GM18519 (cell line): ENCODE results near the gene AUTS2.

Experiments
- ATAC-seq: cut with Tn5 transposase; IDR thresholded peaks from one replicate; pipeline ENCODE4 v1.9.1; 2021; ENCODE audit warnings: mild to moderate bottlenecking, moderate library complexity; ENCODE audit not compliant: unreplicated experiment, low FRiP score

AUTS2 gene

DNA sequence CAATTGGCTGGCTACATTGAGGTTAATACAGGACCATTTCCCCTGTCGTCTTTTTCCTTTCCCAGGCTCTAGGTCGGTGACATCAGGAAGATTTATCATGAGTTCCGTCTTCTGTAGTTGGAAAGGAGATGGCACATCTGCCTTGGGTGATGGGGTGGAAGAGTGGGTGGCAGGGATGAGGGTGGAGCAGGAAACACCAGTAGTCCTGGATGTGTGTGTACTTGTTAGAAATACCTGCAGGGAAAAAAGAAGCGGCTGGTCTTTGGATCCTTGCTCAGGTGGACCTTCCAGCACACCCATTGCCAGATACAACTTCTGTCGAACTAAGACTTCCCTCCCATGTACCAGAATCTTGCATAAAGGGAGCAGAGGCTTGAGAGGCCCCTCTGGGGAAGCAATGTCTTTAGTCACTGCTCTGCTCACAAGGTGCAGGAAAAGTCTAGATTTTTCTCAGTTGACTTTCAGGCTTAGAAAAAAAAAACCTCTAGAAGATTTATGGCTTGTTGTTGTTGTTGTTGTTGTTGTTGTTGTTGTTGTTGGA lies 1016.9 kb downstream of the AUTS2 start:
- ATAC-seq: no peak

GRCh38 chr7:70616211-70616610 lies 1017.9 kb downstream of the AUTS2 start:
- ATAC-seq: no peak

- ATAC-seq: no peak
These were observed 1018.5 kb downstream of the AUTS2 start for GRCh38 chr7:70616821-70617220.

DNA sequence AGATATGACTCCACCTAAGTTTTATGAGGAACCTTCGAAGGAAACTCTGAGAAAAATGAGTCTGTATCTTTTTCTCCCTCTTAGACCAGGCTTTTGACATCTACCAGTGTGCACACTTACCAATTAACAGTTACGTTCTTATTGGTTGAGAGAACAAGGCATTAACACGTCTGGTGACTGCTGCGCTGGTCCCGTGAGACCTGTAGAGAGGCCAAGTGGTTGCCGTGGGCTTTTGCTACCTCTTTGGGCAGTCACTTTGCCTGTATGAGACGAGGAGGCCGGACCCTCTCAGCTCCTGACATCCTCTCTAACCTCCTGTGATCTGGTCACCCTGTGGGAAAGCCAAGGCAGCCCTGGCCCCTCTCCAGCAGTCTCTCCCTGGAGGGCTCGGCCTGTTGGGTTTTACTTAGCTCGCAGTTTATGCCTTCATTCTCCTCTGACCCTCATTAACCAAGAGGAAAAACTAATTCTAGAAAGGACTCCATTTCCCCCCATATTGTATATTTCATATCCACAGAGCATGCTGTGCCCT lies 1019.8 kb downstream of the AUTS2 start:
- no peak for ATAC-seq

DNA sequence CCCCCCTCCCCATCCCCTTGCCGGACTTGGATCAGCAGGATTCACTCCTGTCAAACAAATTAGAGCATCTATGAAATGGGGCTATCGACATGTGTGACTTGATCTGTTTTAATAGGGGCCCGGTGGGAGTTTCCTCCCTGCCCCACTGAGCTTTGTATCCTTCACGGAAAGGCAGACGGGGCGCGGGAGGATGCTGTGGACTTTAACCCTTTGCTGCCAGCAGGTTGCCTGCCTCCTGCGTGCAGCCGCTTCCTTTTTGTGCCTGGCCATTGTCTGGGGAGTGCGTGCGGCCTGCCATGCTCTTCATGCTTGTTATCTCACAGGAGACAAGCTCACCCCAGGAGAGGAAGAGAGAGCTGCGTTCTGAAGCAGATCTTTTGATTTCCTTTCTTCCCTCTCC lies 1020.9 kb downstream of the AUTS2 start:
- ATAC-seq: no peak

- ATAC-seq: no peak
These were observed 1021.4 kb downstream of the AUTS2 start for GRCh38 chr7:70619659-70620058.

GRCh38 chr7:70620333-70621055 lies 1022.2 kb downstream of the AUTS2 start:
- no peak for ATAC-seq

GRCh38 chr7:70621954-70622600 lies 1023.8 kb downstream of the AUTS2 start:
- ATAC-seq: no peak

DNA sequence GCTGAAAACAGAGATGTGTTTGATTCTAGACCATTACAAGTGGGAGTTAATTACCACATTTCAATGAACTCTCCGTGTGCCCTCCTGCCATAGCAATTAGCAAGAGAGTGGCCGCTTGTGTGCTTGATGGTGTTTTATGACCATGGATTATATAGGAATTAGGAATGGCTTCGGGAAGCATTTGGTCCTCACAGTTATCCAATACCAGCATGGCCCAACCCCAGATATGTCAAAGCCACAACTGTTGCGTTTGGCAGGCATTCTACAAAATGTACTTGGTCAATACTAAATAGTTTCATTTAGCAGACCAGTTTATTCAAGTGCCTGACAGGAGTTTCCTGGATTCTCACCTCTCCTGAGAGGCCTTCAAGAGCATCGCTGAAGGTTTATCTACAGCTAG lies 1024.7 kb downstream of the AUTS2 start:
- no peak for ATAC-seq

GRCh38 chr7:70624500-70625103 lies 1026.3 kb downstream of the AUTS2 start:
- ATAC-seq: no peak

DNA sequence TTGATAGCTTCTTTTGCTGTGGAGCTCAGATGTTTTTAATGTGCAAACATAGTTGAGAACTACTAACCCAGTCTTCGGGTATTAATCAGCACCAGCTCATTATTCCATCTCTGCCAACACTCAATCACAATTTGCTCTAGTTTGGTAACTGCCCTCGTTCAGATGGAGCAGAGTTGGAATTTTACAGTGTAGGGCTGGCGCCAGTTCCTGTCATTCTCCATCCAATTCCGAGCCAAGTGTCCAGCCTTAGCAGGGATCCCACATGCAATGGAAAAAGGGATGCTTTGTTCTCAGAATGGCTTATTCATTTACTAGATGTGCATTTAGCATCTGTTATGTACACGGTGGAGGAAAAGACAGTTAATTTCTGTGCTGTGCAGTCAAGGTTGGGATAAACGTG lies 1029.2 kb downstream of the AUTS2 start:
- ATAC-seq: no peak

DNA sequence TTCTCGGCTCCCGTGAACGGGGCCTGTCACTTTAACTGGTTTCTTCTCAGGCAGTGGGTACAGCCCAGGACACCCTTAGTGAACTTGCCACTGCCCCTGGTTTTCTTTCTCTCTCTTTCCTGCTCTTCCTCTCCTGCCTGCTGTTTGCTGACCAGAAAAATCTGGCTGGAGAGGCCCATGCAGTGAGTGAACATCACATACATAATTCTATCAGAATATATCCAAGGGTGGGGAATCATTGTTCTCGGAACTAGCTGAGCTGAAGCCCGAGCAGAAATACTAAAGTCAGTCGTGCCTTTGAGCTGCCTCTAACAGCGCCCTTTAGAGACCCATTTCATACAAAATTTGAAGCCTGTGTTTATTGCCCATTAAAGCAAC lies 1032.2 kb downstream of the AUTS2 start:
- no peak for ATAC-seq

DNA sequence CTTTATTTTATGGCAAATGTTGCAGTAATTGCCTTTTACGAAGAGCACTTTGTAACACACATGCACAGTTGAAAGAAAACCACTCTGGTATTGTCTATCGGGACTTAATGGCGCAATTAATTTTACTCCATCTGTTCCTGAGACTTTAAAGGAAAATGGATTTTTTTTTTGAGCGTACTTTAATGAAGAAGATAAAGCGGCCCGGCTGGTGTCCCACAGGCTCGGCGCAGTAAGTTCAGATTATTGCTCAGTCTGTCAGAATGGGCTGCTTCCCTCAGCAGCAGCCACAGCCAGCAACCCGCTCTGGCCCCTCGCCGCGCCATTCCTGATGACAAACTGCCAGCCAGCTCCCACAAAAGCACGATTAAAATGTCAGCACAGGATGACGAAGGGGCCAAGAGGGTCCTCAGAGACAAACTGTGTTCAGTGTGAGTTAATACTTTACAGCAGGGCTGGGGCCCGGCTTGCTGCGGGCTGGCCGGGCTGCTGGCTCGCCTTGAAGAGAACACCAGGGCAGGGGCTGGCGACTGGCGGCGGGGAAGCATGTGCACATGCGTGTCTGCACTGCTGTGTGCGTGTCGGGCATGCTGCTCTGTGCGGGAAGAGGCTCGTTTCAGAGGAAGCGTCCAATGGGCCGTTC lies 1032.7 kb downstream of the AUTS2 start:
- ATAC-seq: no peak

DNA sequence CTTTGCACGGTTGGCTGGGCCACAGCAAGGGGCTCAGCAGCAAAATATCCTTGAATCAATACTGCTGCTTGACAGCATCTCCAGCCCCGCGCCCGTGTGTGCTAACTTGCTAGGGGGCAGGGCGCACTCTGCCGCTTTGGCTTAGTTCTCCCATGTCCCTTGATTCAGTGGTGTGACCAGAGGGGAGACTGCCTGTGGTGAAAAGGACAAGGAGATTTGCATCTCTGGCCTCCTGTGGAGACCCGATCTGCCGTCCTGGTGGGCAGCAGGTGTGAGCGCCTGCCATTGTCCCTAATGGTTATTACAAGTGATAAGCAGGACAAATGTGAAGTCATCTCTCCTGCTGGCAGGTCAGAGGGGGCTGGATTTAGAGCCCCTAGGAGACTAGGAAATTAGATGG lies 1033.4 kb downstream of the AUTS2 start:
- no peak for ATAC-seq

GRCh38 chr7:70632400-70632799 lies 1034.1 kb downstream of the AUTS2 start:
- no peak for ATAC-seq

GRCh38 chr7:70634071-70634470 lies 1035.8 kb downstream of the AUTS2 start:
- ATAC-seq: no peak

GRCh38 chr7:70634610-70635068 lies 1036.4 kb downstream of the AUTS2 start:
- no peak for ATAC-seq

GRCh38 chr7:70635633-70636032 lies 1037.4 kb downstream of the AUTS2 start:
- ATAC-seq: no peak

- no peak for ATAC-seq
These were observed 1037.9 kb downstream of the AUTS2 start for GRCh38 chr7:70636169-70636568.

- no peak for ATAC-seq
These were observed 1039.5 kb downstream of the AUTS2 start for GRCh38 chr7:70637726-70638125.
